ENCODE data around the gene CPA1. TPM values are rescaled to one million over a fixed set of nuclear protein-coding genes. Genes with fewer than 3 reads are reported as not detected.

CPA1 gene
- total RNA-seq, 2 donors from 2014 or later: 26,456 to 42,834 TPM

DNA sequence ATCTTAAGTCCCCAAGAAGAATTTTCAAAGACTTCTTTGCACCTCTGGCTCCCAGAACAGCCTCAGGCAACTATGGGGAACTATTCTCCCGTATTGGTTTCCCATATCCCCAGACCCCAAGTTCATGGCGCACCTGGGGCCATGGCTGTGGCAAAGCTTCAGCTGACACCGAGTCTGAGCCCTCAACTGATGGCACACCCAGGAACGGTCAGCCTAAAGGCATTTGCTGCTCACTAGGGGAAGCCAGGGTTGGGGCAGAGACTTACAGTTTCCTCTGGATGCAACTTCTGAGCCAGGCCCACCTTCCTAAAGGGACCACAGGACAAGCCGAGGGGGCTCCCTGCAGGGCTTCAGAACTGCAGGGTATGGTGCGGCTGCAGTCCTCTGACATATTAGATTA lies 13.7 kb upstream of the CPA1 start:
- Histone ChIP-seq H3K27me3 (no peaks in the 10 kb centered on the region), H3K9me3 (no peaks in the 10 kb centered on the region), H3K27ac (peak overlapping the region in 1 of 4 donors; percentile 70), H3K4me3 (no peak overlapping the region), H3K4me1 (peaks cover 61% of the 10 kb centered on the region), H3K36me3 (replicated peaks in 1 of 2; ENCODE audit: insufficient read depth in 1 of 2, low read depth in 2 of 2) (no peaks in the 10 kb centered on the region)
- TF ChIP-seq, protein P1, sequence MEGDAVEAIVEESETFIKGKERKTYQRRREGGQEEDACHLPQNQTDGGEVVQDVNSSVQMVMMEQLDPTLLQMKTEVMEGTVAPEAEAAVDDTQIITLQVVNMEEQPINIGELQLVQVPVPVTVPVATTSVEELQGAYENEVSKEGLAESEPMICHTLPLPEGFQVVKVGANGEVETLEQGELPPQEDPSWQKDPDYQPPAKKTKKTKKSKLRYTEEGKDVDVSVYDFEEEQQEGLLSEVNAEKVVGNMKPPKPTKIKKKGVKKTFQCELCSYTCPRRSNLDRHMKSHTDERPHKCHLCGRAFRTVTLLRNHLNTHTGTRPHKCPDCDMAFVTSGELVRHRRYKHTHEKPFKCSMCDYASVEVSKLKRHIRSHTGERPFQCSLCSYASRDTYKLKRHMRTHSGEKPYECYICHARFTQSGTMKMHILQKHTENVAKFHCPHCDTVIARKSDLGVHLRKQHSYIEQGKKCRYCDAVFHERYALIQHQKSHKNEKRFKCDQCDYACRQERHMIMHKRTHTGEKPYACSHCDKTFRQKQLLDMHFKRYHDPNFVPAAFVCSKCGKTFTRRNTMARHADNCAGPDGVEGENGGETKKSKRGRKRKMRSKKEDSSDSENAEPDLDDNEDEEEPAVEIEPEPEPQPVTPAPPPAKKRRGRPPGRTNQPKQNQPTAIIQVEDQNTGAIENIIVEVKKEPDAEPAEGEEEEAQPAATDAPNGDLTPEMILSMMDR (IDR thresholded peaks at IDR 0.05): no peak
- TF ChIP-seq POLR2A (IDR thresholded peaks at IDR 0.05): no peak
- DNase-seq: peak in 1 of 4 donors; percentile 11
- intact Hi-C loops (cut with DNase I): no loop called here
- no peak for ATAC-seq
- 93 to 94% methylated on average over 6 of the region's 6 CpGs for WGBS, 2 donors

DNA sequence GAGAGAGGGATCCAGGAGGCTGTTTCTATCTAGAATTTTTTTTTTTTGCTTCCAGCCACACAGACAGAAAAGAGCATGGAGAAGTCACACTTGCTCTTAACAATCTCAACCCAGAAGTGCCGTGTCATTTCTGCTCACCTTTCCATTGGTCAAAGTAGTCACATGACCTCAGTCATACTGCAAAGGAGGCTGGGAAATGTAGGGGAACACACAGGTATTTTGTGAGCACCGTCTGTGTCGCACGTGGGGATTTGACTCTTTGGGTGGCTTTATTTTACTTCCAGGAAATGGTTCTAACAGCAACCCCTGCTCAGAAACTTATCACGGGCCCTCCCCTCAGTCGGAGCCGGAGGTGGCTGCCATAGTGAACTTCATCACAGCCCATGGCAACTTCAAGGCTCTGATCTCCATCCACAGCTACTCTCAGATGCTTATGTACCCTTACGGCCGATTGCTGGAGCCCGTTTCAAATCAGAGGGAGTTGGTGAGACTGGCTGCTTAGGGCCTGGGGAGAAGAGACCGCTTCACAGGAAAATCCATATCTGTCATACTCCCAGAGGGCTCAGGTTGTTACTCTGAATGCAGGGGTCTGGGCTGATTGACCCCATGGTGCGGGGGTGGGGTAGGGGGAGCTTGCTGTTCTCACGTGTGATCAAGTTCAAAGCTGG lies 13.1 kb upstream of the CPA1 start:
- no peak overlapping the region for H3K4me3 ChIP-seq
- H3K36me3 ChIP-seq (replicated peaks in 1 of 2; ENCODE audit: insufficient read depth in 1 of 2, low read depth in 2 of 2): no peaks in the 10 kb centered on the region
- ATAC-seq (no peak), DNase-seq (peak in 1 of 4 donors; percentile 4)
- TF ChIP-seq POLR2A (IDR thresholded peaks at IDR 0.05): no peak
- TF ChIP-seq, protein P1 (IDR thresholded peaks at IDR 0.05): no peak
- H3K9me3 ChIP-seq: no peaks in the 10 kb centered on the region
- WGBS, 2 donors: 89 to 96% methylated on average over 13 of the region's 13 CpGs
- peaks cover 68% of the 10 kb centered on the region for H3K4me1 ChIP-seq
- H3K27ac ChIP-seq: no peak overlapping the region
- no peaks in the 10 kb centered on the region for H3K27me3 ChIP-seq
- intact Hi-C loops (cut with DNase I): no loop called here

DNA sequence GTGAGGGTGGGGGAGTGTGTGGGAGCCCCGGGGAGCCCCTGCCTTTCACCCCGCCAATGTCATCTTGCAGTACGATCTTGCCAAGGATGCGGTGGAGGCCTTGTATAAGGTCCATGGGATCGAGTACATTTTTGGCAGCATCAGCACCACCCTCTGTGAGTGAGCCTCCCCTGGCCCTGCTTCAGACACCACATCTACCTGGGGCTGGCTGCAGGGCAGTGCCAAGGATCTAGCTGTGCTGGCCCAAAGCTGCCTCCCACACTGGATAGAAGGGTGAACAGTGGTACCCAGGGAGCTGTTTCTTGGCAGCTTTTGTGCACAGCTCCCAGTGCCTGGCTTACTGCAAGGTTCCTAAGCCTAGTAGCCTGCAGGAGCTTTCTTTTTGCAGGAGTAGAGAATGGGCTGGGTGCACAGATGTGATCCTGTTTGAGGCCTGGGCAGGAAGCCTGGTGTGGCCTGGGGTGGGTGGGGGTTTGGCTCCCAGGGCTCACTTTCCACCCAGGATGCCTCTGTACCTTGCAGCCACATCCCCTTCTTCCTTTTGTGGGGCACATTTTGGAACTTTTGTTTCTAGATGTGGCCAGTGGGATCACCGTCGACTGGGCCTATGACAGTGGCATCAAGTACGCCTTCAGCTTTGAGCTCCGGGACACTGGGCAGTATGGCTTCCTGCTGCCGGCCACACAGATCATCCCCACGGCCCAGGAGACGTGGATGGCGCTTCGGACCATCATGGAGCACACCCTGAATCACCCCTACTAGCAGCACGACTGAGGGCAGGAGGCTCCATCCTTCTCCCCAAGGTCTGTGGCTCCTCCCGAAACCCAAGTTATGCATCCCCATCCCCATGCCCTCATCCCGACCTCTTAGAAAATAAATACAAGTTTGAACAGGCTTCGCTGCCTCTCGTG lies 12.2 kb upstream of the CPA1 start:
- peak overlapping the region in 1 of 4 donors; percentile 9 for H3K27ac ChIP-seq
- H3K4me1 ChIP-seq: peaks cover 76% of the 10 kb centered on the region
- ATAC-seq (no peak), DNase-seq (no peak)
- no peaks in the 10 kb centered on the region for H3K36me3 ChIP-seq (replicated peaks in 1 of 2; ENCODE audit: insufficient read depth in 1 of 2, low read depth in 2 of 2)
- intact Hi-C loops (cut with DNase I): no loop called here
- TF ChIP-seq, protein P1 (IDR thresholded peaks at IDR 0.05): no peak
- TF ChIP-seq POLR2A (IDR thresholded peaks at IDR 0.05): no peak
- no peaks in the 10 kb centered on the region for H3K9me3 ChIP-seq
- WGBS, 2 donors: 90 to 97% methylated on average over 14 to 19 of the region's 19 CpGs
- no peak overlapping the region for H3K4me3 ChIP-seq
- H3K27me3 ChIP-seq: no peaks in the 10 kb centered on the region

DNA sequence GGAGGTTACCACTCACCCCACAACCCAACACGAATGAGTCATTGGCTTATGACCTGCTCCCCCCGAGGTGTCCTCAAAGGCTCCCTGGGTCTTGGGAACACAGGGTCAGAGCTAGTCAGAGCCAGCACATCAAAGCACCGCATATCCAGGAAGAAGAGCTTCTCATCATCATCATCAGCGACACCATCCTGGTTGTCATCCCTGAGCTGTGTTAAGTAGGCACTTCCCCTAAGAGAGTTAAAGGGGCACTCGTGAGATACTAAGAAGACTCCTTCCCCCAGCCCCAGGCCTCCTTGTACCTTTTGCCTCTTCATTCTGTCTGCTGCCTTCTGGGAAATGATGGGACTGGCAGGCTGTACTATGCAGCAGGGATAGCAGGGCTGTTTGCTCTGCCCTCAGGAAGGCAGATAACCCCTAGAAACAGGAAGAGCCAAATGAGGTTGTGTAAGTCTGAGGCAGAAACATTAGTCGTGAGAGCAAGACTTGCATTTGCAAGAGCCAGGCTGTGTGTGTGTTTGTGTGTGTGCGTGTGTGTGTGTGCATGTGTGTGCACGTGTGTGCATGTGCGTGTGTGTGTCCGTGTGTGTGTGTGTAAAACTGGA lies 11.1 kb upstream of the CPA1 start:
- H3K36me3 ChIP-seq (replicated peaks in 1 of 2; ENCODE audit: insufficient read depth in 1 of 2, low read depth in 2 of 2): no peaks in the 10 kb centered on the region
- TF ChIP-seq, protein P1 (IDR thresholded peaks at IDR 0.05): no peak
- TF ChIP-seq POLR2A (IDR thresholded peaks at IDR 0.05): no peak
- no peaks in the 10 kb centered on the region for H3K9me3 ChIP-seq
- intact Hi-C loops (cut with DNase I): no loop called here
- no peaks in the 10 kb centered on the region for H3K27me3 ChIP-seq
- no peak overlapping the region for H3K4me3 ChIP-seq
- WGBS, 2 donors: 49 to 59% methylated on average over 8 to 10 of the region's 10 CpGs
- peak overlapping the region; percentile 35 to 98 (median 54) for H3K27ac ChIP-seq
- H3K4me1 ChIP-seq: peaks cover 76% of the 10 kb centered on the region
- DNase-seq: peak; percentile 34 to 66 (median 54)
- ATAC-seq: no peak
